ENCODE data around the gene SLC9A5.
A peak's percentile ranks its signal among the peaks of the same experiment; 100 is the strongest.

The SLC9A5 gene

DNA sequence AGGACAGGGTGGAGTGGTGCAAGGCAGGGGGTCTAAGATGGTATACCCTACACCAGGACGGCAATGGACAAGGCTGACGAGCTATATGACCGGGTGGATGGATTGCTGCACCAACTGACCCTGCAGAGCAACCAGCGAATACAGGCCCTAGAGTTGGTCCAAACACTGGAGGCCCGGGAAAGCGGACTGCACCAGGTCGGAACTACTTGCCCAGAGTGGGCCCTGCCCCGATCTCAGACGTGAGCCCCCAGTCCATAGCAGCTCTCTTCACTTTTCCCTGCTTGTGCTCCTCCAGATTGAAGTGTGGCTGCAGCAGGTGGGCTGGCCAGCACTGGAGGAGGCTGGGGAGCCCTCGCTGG is 33.6 kb downstream of the SLC9A5 start:
- DNase-seq = no peak

DNA sequence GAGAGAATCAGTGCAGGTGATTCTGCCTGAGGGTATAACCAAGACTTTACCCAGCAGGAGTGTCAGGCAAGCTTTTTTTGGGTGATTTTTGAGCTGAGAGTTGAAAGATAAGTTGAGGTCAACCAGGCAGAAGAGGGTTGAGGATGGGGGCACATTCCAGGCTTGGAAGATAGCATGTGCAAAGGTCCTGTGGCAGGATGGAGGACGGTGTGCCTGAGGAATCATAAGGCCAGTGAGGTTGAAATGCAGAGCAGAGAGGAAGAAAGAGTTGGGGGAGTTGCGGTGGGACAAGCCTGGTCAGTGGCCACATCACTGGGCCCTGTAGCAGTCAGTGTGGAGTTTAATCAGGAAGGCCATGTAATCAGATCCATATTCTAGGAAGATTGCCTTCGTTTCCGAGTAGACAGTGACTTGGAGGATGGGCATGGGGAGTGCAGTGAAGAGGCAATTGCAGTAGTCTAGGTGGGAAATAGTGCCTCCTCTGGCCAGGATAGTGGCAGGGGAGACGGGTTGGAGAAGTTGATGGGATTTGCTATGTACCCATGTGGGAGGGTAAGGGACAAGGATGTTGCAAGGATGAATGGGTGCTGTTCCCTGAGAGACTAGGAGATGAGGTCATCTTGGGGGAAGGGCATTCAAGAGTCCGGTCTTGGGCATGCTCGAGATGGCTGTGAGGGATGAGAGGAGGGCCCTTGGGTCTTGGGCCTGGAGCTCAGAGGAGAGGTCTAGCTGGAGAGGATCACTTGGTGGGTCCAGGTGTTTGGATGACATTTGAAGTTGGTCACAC is 34.5 kb downstream of the SLC9A5 start:
- DNase-seq = no peak

GRCh38 chr16:67283826-67284555 is 35.2 kb downstream of the SLC9A5 start:
- no peak for DNase-seq

- peak; percentile 42 for DNase-seq
Observed at GRCh38 chr16:67284699-67285646, 36.2 kb downstream of the SLC9A5 start.

- no peak for DNase-seq
Observed at GRCh38 chr16:67286441-67287235, 37.9 kb downstream of the SLC9A5 start.

- no peak for DNase-seq
Observed at GRCh38 chr16:67287960-67288359, 39.2 kb downstream of the SLC9A5 start.

DNA sequence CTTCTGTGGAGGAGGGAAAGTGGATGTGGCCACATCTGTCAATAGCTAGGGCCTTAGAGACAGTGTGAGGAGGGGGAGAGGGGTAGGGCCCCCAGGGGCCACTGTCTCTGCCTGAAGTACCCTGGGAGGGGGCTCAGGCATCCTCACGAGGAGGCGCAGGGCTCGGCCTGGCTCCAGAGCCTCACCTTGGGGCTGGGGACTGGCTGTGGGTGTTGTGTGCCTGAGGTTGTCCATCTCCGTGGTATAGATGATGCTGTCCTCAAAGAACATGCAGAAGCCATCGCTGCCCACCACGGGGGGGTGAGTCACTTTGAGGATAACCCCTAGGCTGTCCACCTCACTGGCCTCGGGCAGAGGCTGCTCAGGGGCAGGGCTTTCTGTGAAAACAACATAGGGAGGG is 42.7 kb downstream of the SLC9A5 start:
- DNase-seq = peak; percentile 4

GRCh38 chr16:67294171-67294757 is 45.5 kb downstream of the SLC9A5 start:
- DNase-seq = peak; percentile 7

- DNase-seq = peak; percentile 40
Observed at GRCh38 chr16:67294938-67295361, 46.2 kb downstream of the SLC9A5 start.

DNA sequence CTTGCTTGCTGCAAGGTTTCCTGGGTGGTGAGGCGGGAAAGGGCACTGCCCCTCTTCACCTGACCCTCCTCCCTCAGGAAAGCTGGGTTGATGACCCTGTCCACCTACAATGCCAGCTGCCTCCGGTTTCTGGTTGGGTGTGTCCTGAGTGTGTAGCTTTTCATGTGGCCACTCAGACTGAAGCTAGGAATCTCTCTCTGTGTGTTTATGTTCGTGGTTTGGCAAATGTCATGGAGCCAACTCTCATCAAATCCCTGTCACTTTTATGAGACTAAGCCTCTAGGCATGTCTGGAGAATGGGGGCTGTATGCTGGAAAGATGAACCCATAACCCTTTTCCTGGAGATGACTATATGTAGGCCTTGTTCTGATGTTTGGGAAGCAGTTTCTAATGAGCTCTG is 47.6 kb downstream of the SLC9A5 start:
- peak; percentile 23 for DNase-seq

DNA sequence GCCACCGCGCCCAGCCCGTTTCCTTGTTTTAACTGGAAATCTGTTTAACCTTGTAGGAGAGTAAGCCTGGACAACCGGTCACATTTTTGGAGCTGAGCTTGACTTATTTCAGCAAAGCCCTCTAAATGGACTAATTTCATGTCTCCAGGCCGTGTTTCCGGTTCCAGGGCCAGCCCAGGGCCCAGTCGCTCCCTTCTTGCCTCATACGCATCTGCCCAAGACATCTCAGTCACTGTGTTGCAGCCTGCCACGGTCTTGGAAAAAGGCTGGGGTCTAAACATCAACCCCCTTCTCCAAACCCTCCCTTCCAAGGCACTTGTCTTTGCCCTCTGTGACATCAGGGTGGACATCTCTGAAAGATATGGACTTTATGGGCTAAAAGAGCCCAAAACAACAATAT is 49.5 kb downstream of the SLC9A5 start:
- peak; percentile 10 for DNase-seq

GRCh38 chr16:67299269-67299668 is 50.5 kb downstream of the SLC9A5 start:
- peak; percentile 7 for DNase-seq

DNA sequence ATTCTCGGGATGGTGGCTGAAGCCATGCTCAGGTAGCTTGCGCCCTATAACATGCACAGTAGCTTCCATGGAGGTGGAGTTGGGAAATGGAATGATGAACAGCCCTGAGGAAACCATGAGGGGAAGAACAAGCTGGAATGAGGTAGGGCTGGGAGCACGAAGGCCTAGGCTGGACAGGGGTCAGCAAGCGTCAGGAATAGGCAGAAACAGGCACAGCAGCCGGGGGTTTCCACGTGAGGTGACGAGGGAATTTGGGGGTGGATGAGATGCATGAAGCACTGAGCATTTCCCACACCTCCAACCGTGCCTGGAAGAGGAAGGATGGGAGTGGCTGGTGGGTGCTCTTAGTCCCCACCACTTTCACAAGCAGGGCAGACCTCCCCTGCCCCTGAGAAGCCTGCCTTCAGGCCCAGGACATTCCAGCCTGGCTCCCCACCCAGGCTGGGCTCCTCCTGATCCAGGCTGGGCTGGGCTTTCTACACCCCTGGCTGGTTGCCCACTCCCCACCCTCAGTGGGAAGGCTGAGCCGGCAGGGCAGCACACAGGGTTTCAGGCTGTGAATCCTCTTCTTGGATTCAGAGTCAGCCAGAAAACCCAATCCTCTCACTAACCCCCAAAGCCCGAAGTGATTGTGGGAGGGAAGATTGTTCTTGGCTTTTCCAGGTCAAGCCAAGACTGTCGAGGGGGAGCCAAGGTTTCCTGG is 52.5 kb downstream of the SLC9A5 start:
- peak; percentile 85 for DNase-seq

- DNase-seq = no peak
Observed at GRCh38 chr16:67302076-67302475, 53.3 kb downstream of the SLC9A5 start.

GRCh38 chr16:67302970-67303369 is 54.2 kb downstream of the SLC9A5 start:
- no peak for DNase-seq

GRCh38 chr16:67304020-67304419 is 55.2 kb downstream of the SLC9A5 start:
- DNase-seq = no peak

GRCh38 chr16:67305216-67306071 is 56.7 kb downstream of the SLC9A5 start:
- no peak for DNase-seq

GRCh38 chr16:67310561-67310960 is 61.8 kb downstream of the SLC9A5 start:
- no peak for DNase-seq

- peak; percentile 46 for DNase-seq
Observed at GRCh38 chr16:67311607-67312488, 63.1 kb downstream of the SLC9A5 start.

Data from right hindlimb (tissue), 1 donor.